NOMO-1 treated with DMSO at 0.1 percent for 48 hours (cell line): ENCODE results near the gene C1QTNF4.
"Not testable (repeated sequence)": the region's sequence is repeated elsewhere in the genome, so short reads cannot be mapped to it uniquely, and the experiment has no call there.

ENCODE experiments used
- DNase-seq: peaks from one replicate; lab custom pipeline; 2025; ENCODE audit not compliant: unreplicated experiment; lab: John Stamatoyannopoulos, UW

C1QTNF4 gene

GRCh38 chr11:47593934-47594855 lies at the start of gene C1QTNF4:
Gene C1QTNF4, minus strand, starts transcription at chr11:47594411. Its CDS starts 3,601 bp downstream, at chr11:47590810.
- DNase-seq: no peak

GRCh38 chr11:47642099-47642855 lies 48.1 kb upstream of the C1QTNF4 start, which contains the start of gene MTCH2:
Gene MTCH2, minus strand, starts transcription at chr11:47642559. Its CDS starts 94 bp downstream, at chr11:47642465.
- DNase-seq: peak; percentile 96

- DNase-seq: peak; percentile 15
Observed at GRCh38 chr11:47641600-47642098, 47.4 kb upstream of the C1QTNF4 start.

GRCh38 chr11:47640506-47640905 lies 46.3 kb upstream of the C1QTNF4 start:
- DNase-seq: not testable (repeated sequence)

- not testable (repeated sequence) for DNase-seq
Observed at GRCh38 chr11:47636331-47636730, 42.1 kb upstream of the C1QTNF4 start.

- no peak for DNase-seq
Observed at GRCh38 chr11:47631473-47631872, 37.3 kb upstream of the C1QTNF4 start.

GRCh38 chr11:47628026-47628425 lies 33.8 kb upstream of the C1QTNF4 start:
- no peak for DNase-seq

GRCh38 chr11:47626234-47626633 lies 32.0 kb upstream of the C1QTNF4 start:
- DNase-seq: no peak

GRCh38 chr11:47620836-47621378 lies 26.7 kb upstream of the C1QTNF4 start:
- DNase-seq: no peak

- no peak for DNase-seq
Observed at GRCh38 chr11:47617417-47617809, 23.2 kb upstream of the C1QTNF4 start.

GRCh38 chr11:47616726-47617416 lies 22.7 kb upstream of the C1QTNF4 start:
- DNase-seq: peak; percentile 76

- DNase-seq: no peak
Observed at GRCh38 chr11:47615249-47615648, 21.0 kb upstream of the C1QTNF4 start.

GRCh38 chr11:47611348-47611794 lies 17.2 kb upstream of the C1QTNF4 start:
- DNase-seq: peak; percentile 96

- no peak for DNase-seq
Observed at GRCh38 chr11:47609675-47610074, 15.5 kb upstream of the C1QTNF4 start.

GRCh38 chr11:47607380-47607779 lies 13.2 kb upstream of the C1QTNF4 start:
- DNase-seq: no peak

- no peak for DNase-seq
Observed at GRCh38 chr11:47606731-47607130, 12.5 kb upstream of the C1QTNF4 start.

GRCh38 chr11:47605921-47606320 lies 11.7 kb upstream of the C1QTNF4 start:
- no peak for DNase-seq

- no peak for DNase-seq
Observed at GRCh38 chr11:47603295-47603694, 9.1 kb upstream of the C1QTNF4 start.

GRCh38 chr11:47599902-47600301 lies 5.7 kb upstream of the C1QTNF4 start:
- no peak for DNase-seq

- DNase-seq: no peak
Observed at GRCh38 chr11:47595967-47596366, 1.8 kb upstream of the C1QTNF4 start.

GRCh38 chr11:47595029-47595428 lies 818 bp upstream of the C1QTNF4 start:
- DNase-seq: no peak
